Measurements from ENCODE around the gene PNP. TPM values are rescaled to one million over a fixed set of nuclear protein-coding genes. Genes with fewer than 3 reads are reported as not detected.

The PNP gene
- total RNA-seq, 1 donor from 2014 or later, result 13.6 TPM

Other genes with a start within 250 kb of the PNP start
- gene OR11H6, start 245.7 kb upstream of the PNP start, total RNA-seq, result not detected
- not detected for gene OR11H7, start 240.4 kb upstream of the PNP start, total RNA-seq
- gene OR11H4, start 230.1 kb upstream of the PNP start, total RNA-seq, result not detected
- 16.7 TPM for gene TTC5, start 163.5 kb upstream of the PNP start, total RNA-seq
- 57.4 TPM for gene CCNB1IP1, start 136.1 kb upstream of the PNP start, total RNA-seq
- gene PARP2, start 125.8 kb upstream of the PNP start, total RNA-seq, result 8.4 TPM
- gene TEP1, start 55.9 kb upstream of the PNP start, total RNA-seq, result 10.4 TPM
- 2.1 TPM for gene KLHL33, start 33.2 kb upstream of the PNP start, total RNA-seq
- 26.6 TPM for gene OSGEP, start 14.6 kb upstream of the PNP start, total RNA-seq
- 64.2 TPM for gene APEX1, start 14.2 kb upstream of the PNP start, total RNA-seq
- gene PIP4P1, start 8.0 kb upstream of the PNP start, total RNA-seq, result 13.0 TPM
- gene RNASE10, start 36.1 kb downstream of the PNP start, total RNA-seq, result not detected
- not detected for gene RNASE9, start 91.6 kb downstream of the PNP start, total RNA-seq
- not detected for gene RNASE11, start 118.6 kb downstream of the PNP start, total RNA-seq
- not detected for gene RNASE12, start 122.0 kb downstream of the PNP start, total RNA-seq
- gene OR6S1, start 172.3 kb downstream of the PNP start, total RNA-seq, result not detected
- 17.7 TPM for gene RNASE4, start 215.2 kb downstream of the PNP start, total RNA-seq
- gene ANG, start 219.4 kb downstream of the PNP start, total RNA-seq, result 3.7 TPM